ENCODE measurements around the gene MAP4K1. TPM values are rescaled to one million over a fixed set of nuclear protein-coding genes. Genes with fewer than 3 reads are reported as not detected.

Gene MAP4K1
- polyA plus RNA-seq, 3 donors: 19.8 to 41.3 (median 22.4) TPM

GRCh38 chr19:38664503-38665211 is 46.9 kb upstream of the MAP4K1 start:
- Mint-ChIP-seq H3K27ac (peak overlapping the region; percentile 51 to 84 (median 70)), H3K27me3 (ENCODE audit: low read depth in 3 of 3) (no peaks in the 10 kb centered on the region), H3K4me1 (peaks cover 85% of the 10 kb centered on the region), H3K9me3 (no peaks in the 10 kb centered on the region), H3K36me3 (peaks cover 17 to 35% of the 10 kb centered on the region in 2 donors), H3K4me3 (peak overlapping the region in 1 of 2 donors; percentile 26)
- Histone ChIP-seq H3K4me2 (replicated peaks; ENCODE audit: extremely low read depth, low read length, poor library complexity, severe bottlenecking) (peak overlapping the region; percentile 39), H3K4me3 (replicated peaks in 1 of 3; ENCODE audit: low read depth in 2 of 3, low read length in 3 of 3) (peak overlapping the region in 1 of 3 experiments; percentile 31), H4K20me1 (ENCODE audit: insufficient read depth, low read length) (peaks cover 98% of the 10 kb centered on the region), H2AFZ (ENCODE audit: insufficient read depth, low read depth, low read length, poor library complexity, severe bottlenecking) (no peak overlapping the region), H3K27me3 (ENCODE audit: control insufficient read depth in 2 of 2, insufficient read depth in 2 of 2, low read length in 2 of 2) (no peaks in the 10 kb centered on the region), H3K9me3 (replicated peaks in 1 of 2; ENCODE audit: control insufficient read depth in 1 of 2, insufficient read depth in 1 of 2, low read length in 2 of 2) (no peaks in the 10 kb centered on the region), H3K79me2 (ENCODE audit: insufficient read depth, low read length) (peaks cover 100% of the 10 kb centered on the region), H3K4me1 (ENCODE audit: control insufficient read depth in 1 of 2, insufficient read depth in 2 of 2, low read length in 2 of 2) (peaks cover 77 to 87% of the 10 kb centered on the region in 2 donors), H3K36me3 (replicated peaks in 1 of 2; ENCODE audit: control insufficient read depth in 1 of 2, insufficient read depth in 2 of 2, low read length in 2 of 2) (peaks cover 0 to 10% of the 10 kb centered on the region in 2 donors), H3K27ac (ENCODE audit: low read depth in 1 of 2, low read length in 2 of 2) (peak overlapping the region; percentile 68 to 81), H3K9ac (ENCODE audit: insufficient read depth, low read length, poor library complexity, severe bottlenecking) (no peak overlapping the region)
- TF ChIP-seq CTCF (IDR thresholded peaks at IDR 0.05): no peak
- peak; percentile 34 to 74 (median 70) for DNase-seq
- intact Hi-C loops (cut with micrococcal nuclease): no loop called here
- WGBS (ENCODE audit: insufficient coverage): 0% methylated on average over 2 of the region's 7 CpGs

GRCh38 chr19:38663957-38664502 is 46.3 kb upstream of the MAP4K1 start:
- no peak for TF ChIP-seq CTCF (IDR thresholded peaks at IDR 0.05)
- Histone ChIP-seq H2AFZ (ENCODE audit: insufficient read depth, low read depth, low read length, poor library complexity, severe bottlenecking) (no peak overlapping the region), H3K9me3 (replicated peaks in 1 of 2; ENCODE audit: control insufficient read depth in 1 of 2, insufficient read depth in 1 of 2, low read length in 2 of 2) (no peaks in the 10 kb centered on the region), H3K27ac (ENCODE audit: low read depth in 1 of 2, low read length in 2 of 2) (peak overlapping the region; percentile 68 to 81), H4K20me1 (ENCODE audit: insufficient read depth, low read length) (peaks cover 98% of the 10 kb centered on the region), H3K4me2 (replicated peaks; ENCODE audit: extremely low read depth, low read length, poor library complexity, severe bottlenecking) (peak overlapping the region; percentile 39), H3K36me3 (replicated peaks in 1 of 2; ENCODE audit: control insufficient read depth in 1 of 2, insufficient read depth in 2 of 2, low read length in 2 of 2) (peaks cover 0 to 10% of the 10 kb centered on the region in 2 donors), H3K27me3 (ENCODE audit: control insufficient read depth in 2 of 2, insufficient read depth in 2 of 2, low read length in 2 of 2) (no peaks in the 10 kb centered on the region), H3K4me1 (ENCODE audit: control insufficient read depth in 1 of 2, insufficient read depth in 2 of 2, low read length in 2 of 2) (peaks cover 71 to 80% of the 10 kb centered on the region in 2 donors), H3K79me2 (ENCODE audit: insufficient read depth, low read length) (peaks cover 100% of the 10 kb centered on the region), H3K4me3 (replicated peaks in 1 of 3; ENCODE audit: low read depth in 2 of 3, low read length in 3 of 3) (peak overlapping the region in 1 of 3 experiments; percentile 31), H3K9ac (ENCODE audit: insufficient read depth, low read length, poor library complexity, severe bottlenecking) (no peak overlapping the region)
- peaks cover 14 to 33% of the 10 kb centered on the region in 2 donors for H3K36me3 Mint-ChIP-seq
- H3K9me3 Mint-ChIP-seq: no peaks in the 10 kb centered on the region
- DNase-seq: no peak
- H3K27ac Mint-ChIP-seq: peak overlapping the region; percentile 51 to 84 (median 70)
- H3K4me3 Mint-ChIP-seq: peak overlapping the region in 1 of 2 donors; percentile 26
- H3K4me1 Mint-ChIP-seq: peaks cover 79% of the 10 kb centered on the region
- 80% methylated on average over 12 of the region's 19 CpGs for WGBS (ENCODE audit: insufficient coverage)
- H3K27me3 Mint-ChIP-seq (ENCODE audit: low read depth in 3 of 3): no peaks in the 10 kb centered on the region
- intact Hi-C loops (cut with micrococcal nuclease): no loop called here

Measured in CD14-positive monocyte (primary cell).